ENCODE measurements around the gene SYTL5.

- TF ChIP-seq CTCF (IDR thresholded peaks at IDR 0.05) (no peak), ZFX (IDR thresholded peaks at IDR 0.05; ENCODE audit: borderline replicate concordance) (no peak)
Measured at GRCh38 chrX:38102240-38102639, 95.9 kb downstream of the SYTL5 start.
